HepG2 (cell line): ENCODE results near the gene TMEM121. TPM values are rescaled to one million over a fixed set of nuclear protein-coding genes. Genes with fewer than 3 reads are reported as not detected.

ENCODE experiments used
- ATAC-seq: fragments of 200-7000 bp; cut with Tn5 transposase; 3 replicates; pipeline ENCODE4 v1.9.1; 2020; ENCODE audit warnings: mild to moderate bottlenecking, moderate library complexity
- BruUV-seq: library from RNA; stranded (reverse); fragments of 400-500 nt; replicated peaks from 2 replicates; lab custom pipeline; 2021; lab: Mats Ljungman, UMichigan
- CTCF ChIA-PET: fragments of 300-600 bp; formaldehyde crosslinking; extraction: SDS; loops from one replicate; lab custom pipeline; 2021; ENCODE audit warnings: low total read pairs, inconsistent platforms, low intra/inter-chr PET ratio; lab: Yijun Ruan, JAX
- POLR2A ChIA-PET: fragments of 350-600 bp; sonication (Branson Sonifier 250); formaldehyde crosslinking; loops from one replicate; lab custom pipeline; 2020; ENCODE audit warnings: antibody characterized with exemption, inconsistent platforms; lab: Yijun Ruan, JAX
- DNase-seq: peaks from one replicate; pipeline ENCODE4 v3.0.0-alpha.2; 2015; ENCODE audit warnings: low spot score
- FAIRE-seq: peaks from 3 replicates; lab custom pipeline; 2011; peaks lifted over from hg19 to GRCh38; lab: Jason Lieb, UNC
- H2AFZ ChIP-seq: one replicate; pipeline ENCODE4 v1.6.1; 2011; ENCODE audit warnings: low read length, inconsistent platforms
- H3K27ac ChIP-seq: fragments of 300-600 bp; 3 replicates; pipeline ENCODE4 v1.8.0; 2011; ENCODE audit warnings: mixed run types, mild to moderate bottlenecking, mixed read lengths, low read length, inconsistent platforms; ENCODE audit not compliant: insufficient read depth; ENCODE audit errors: extremely low read length
- H3K27me3 ChIP-seq, 2 experiments: fragments of 200-600 bp in 1 of 2; 2 replicates in 1 of 2; 3 replicates in 1 of 2; pipeline versions ENCODE4 v1.6.0 to v1.8.0; 2011; ENCODE audit warnings: low read length in 2 of 2, mild to moderate bottlenecking in 2 of 2, moderate library complexity in 2 of 2, inconsistent platforms in 1 of 2; ENCODE audit not compliant: insufficient read depth in 2 of 2, control insufficient read depth in 1 of 2
- H3K36me3 ChIP-seq, 2 experiments: fragments of 200-600 bp in 1 of 2; replicated peaks in 1 of 2; 2 replicates in 1 of 2; 3 replicates in 1 of 2; pipeline versions ENCODE4 v1.5.1 to v1.8.0; 2011; ENCODE audit warnings: low read length in 2 of 2, inconsistent platforms in 1 of 2; ENCODE audit not compliant: insufficient read depth in 2 of 2, control insufficient read depth in 1 of 2
- H3K4me1 ChIP-seq: 2 replicates; pipeline ENCODE4 v1.5.1; 2012; ENCODE audit warnings: low read length, inconsistent platforms; ENCODE audit not compliant: insufficient read depth
- H3K4me2 ChIP-seq: 2 replicates; pipeline ENCODE4 v1.6.0; 2011; ENCODE audit warnings: low read depth, low read length, inconsistent platforms
- H3K4me3 ChIP-seq, 3 experiments: fragments of 200-600 bp in 1 of 3; sonication (generic), shearing (Covaris generic) in 1 of 3; replicated peaks in 1 of 3; 2 replicates each; pipeline ENCODE4 v1.5.1; 2011 to 2016; ENCODE audit warnings: low read length in 3 of 3, inconsistent platforms in 2 of 3, low read depth in 2 of 3, mild to moderate bottlenecking in 2 of 3, control low read depth in 1 of 3, mixed read lengths in 1 of 3; ENCODE audit not compliant: insufficient read depth in 1 of 3
- H3K79me2 ChIP-seq: one replicate; pipeline ENCODE4 v1.6.1; 2011; ENCODE audit warnings: low read length, inconsistent platforms; ENCODE audit not compliant: insufficient read depth
- H3K9ac ChIP-seq: 2 replicates; pipeline ENCODE4 v1.6.0; 2011; ENCODE audit warnings: mild to moderate bottlenecking, low read depth, low read length, inconsistent platforms; ENCODE audit not compliant: insufficient read depth
- H3K9me3 ChIP-seq: 2 replicates; pipeline ENCODE4 v1.5.1; 2012; ENCODE audit warnings: mild to moderate bottlenecking, low read length
- H4K20me1 ChIP-seq: 2 replicates; pipeline ENCODE4 v1.6.0; 2011; ENCODE audit warnings: inconsistent platforms, mild to moderate bottlenecking, low read length, moderate library complexity; ENCODE audit not compliant: insufficient read depth
- GABPB1 ChIP-seq: IDR thresholded peaks from 2 replicates; pipeline ENCODE4 v1.6.1; 2016; ENCODE audit warnings: mild to moderate bottlenecking, missing genetic modification reagents, moderate library complexity, missing compliant biosample characterization
- IKZF1 ChIP-seq: fragments of 450-650 bp; IDR thresholded peaks from 2 replicates; pipeline ENCODE4 v1.7.1; 2016
- NCOA2 ChIP-seq: sonication (generic); formaldehyde crosslinking; IDR thresholded peaks from 2 replicates; pipeline ENCODE4 v1.8.0; 2022; ENCODE audit warnings: inconsistent platforms
- PHF21A ChIP-seq: sonication (generic); formaldehyde crosslinking; IDR thresholded peaks from 2 replicates; pipeline ENCODE4 v1.5.0; 2020; ENCODE audit warnings: mild to moderate bottlenecking, missing genetic modification reagents
- RBM39 ChIP-seq: fragments of 200-400 bp; formaldehyde crosslinking; IDR thresholded peaks from one replicate; pipeline ENCODE4 v1.6.1; 2018; ENCODE audit warnings: antibody characterized with exemption, mild to moderate bottlenecking, low read depth, low read length; ENCODE audit not compliant: poor library complexity, severe bottlenecking
- TAF15 ChIP-seq: fragments of 200-400 bp; formaldehyde crosslinking; IDR thresholded peaks from one replicate; pipeline ENCODE4 v1.6.1; 2018; ENCODE audit warnings: mild to moderate bottlenecking, low read depth, low read length; ENCODE audit not compliant: poor library complexity, severe bottlenecking
- TRIM24 ChIP-seq: sonication (generic); formaldehyde crosslinking; IDR thresholded peaks from 2 replicates; pipeline ENCODE4 v1.8.0; 2022; ENCODE audit warnings: mild to moderate bottlenecking, missing genetic modification reagents
- U2AF2 ChIP-seq: fragments of 200-400 bp; formaldehyde crosslinking; IDR thresholded peaks from 2 replicates; pipeline ENCODE4 v1.6.1; 2017; ENCODE audit warnings: low read depth, mild to moderate bottlenecking, low read length
- XBP1 ChIP-seq: sonication (generic); formaldehyde crosslinking; IDR thresholded peaks from 2 replicates; pipeline ENCODE4 v1.5.0; 2020; ENCODE audit warnings: missing genetic modification reagents
- ZNF558 ChIP-seq: sonication (generic); formaldehyde crosslinking; IDR thresholded peaks from 2 replicates; pipeline ENCODE4 v1.9.0; 2022; ENCODE audit warnings: mild to moderate bottlenecking, missing genetic modification reagents, borderline replicate concordance
- ZNF589 ChIP-seq: sonication (generic); formaldehyde crosslinking; conservative IDR thresholded peaks from 2 replicates; pipeline ENCODE4 v1.8.0; 2022; ENCODE audit warnings: mild to moderate bottlenecking, moderate library complexity, missing genetic modification reagents
- ZNF629 ChIP-seq: sonication (generic); formaldehyde crosslinking; conservative IDR thresholded peaks from 2 replicates; pipeline ENCODE4 v1.5.0; 2020; ENCODE audit warnings: missing genetic modification reagents
- ZNF816 ChIP-seq: sonication (generic); formaldehyde crosslinking; IDR thresholded peaks from 2 replicates; pipeline ENCODE4 v1.8.0; 2022; ENCODE audit warnings: missing genetic modification reagents, mild to moderate bottlenecking, borderline replicate concordance
- ZSCAN21 ChIP-seq: sonication (generic); formaldehyde crosslinking; IDR thresholded peaks from 2 replicates; pipeline ENCODE4 v1.8.0; 2022; ENCODE audit warnings: mild to moderate bottlenecking, missing genetic modification reagents, moderate library complexity, borderline replicate concordance
- WGBS: methylation state at CpG from one replicate; pipeline ENCODE4 v1.1.6; 2017; ENCODE audit warnings: low lambda C conversion rate; 5-methylcytosine and 5-hydroxymethylcytosine counted together
- in situ Hi-C: cut with HindIII; loops from 2 replicates; pipeline ENCODE4 v1.10.0; 2017; ENCODE audit warnings: low pct_unique_long_range_greater_than_20kb; ENCODE audit not compliant: extremely low pct_ligation_motif_present
- intact Hi-C: fragments of 100-400 bp; cut with micrococcal nuclease; formaldehyde crosslinking; loops from one replicate; pipeline ENCODE4 v1.10.0; 2022; ENCODE audit not compliant: unreplicated experiment
- polyA plus RNA-seq, 8 experiments: library from polyadenylated mRNA; depleted of rRNA in 3 of 8; stranded (reverse) in 7 of 8; unstranded in 1 of 8; fragments of >200 nt; fragmentation: Illumina TruSeq in 4 of 8; extraction: Trizol in 4 of 8; gene quantifications; 2 replicates each; pipeline versions ENCODE4 v1.2.1 to v1.2.3, GENCODE V29; 2011 to 2016; ENCODE audit warnings: low read depth in 4 of 8, missing spikeins in 1 of 8, mixed read lengths in 1 of 8; ENCODE audit not compliant: insufficient read depth in 1 of 8
- total RNA-seq, 5 experiments: library from RNA; depleted of rRNA; stranded (reverse); fragments of >200 nt; fragmentation: Illumina TruSeq; extraction: Trizol; gene quantifications; 2 replicates each; pipeline ENCODE4 v1.2.3, GENCODE V29; 2016; ENCODE audit warnings: low read depth in 1 of 5
- TF ChIP-seq, protein P1 (sequence below): sonication (generic); formaldehyde crosslinking; IDR thresholded peaks from 2 replicates; pipeline ENCODE4 v1.4.0; 2020; ENCODE audit warnings: missing genetic modification reagents
- TF ChIP-seq, protein P2 (sequence below): IDR thresholded peaks from 2 replicates; pipeline ENCODE4 v1.4.0; 2020; ENCODE audit warnings: mild to moderate bottlenecking, missing genetic modification reagents

The TMEM121 gene
- total and polyA plus RNA-seq, 2 of the 13 experiments (the other 11 are each of a cell fraction or from before 2014, with no cell fraction given), result 6.6 to 19.0 TPM

DNA sequence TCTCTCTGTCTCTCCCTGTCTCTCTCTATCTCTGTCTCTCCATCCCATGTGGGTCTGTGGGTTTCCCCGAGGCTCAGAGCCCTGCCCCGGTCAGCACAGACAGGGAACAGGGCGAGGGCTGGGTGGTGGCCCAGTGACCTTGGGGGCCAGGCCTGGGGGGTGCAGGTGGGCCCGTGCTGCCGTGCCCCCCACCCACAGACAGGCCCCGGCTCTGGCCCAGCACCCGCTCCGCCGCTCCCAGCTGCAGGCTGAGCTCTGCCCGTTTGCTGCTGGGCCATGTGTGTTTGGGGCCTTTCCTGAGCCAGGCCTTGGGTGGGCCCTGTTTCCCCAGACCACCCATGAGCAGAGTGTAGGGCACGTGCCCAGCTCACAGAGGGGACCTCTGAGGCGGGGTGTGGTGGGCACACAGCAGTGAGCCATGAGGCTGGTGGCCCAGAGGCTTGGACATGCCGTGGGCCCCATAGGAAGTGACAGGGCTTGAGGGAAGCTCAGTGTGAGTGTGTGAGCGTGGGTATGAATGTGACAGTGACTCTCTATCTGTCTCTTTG is 51.0 kb downstream of the TMEM121 start:
- BruUV-seq, result no TSS peak
- H3K9ac ChIP-seq, result no peak overlapping the region
- no peak for DNase-seq
- peak; percentile 12; the same call in 1 of the 3 replicates for ATAC-seq
- in situ Hi-C loops (no loop called here), intact Hi-C loops (no loop called here)
- H3K27me3 ChIP-seq, result no peaks in the 10 kb centered on the region; a peak in 1 of 5 replicates
- no peaks in the 10 kb centered on the region for H3K4me1 ChIP-seq
- H3K36me3 ChIP-seq, result no peaks in the 10 kb centered on the region
- POLR2A ChIA-PET, result no interaction called here
- H3K9me3 ChIP-seq, result no peaks in the 10 kb centered on the region
- TF ChIP-seq IKZF1 (no peak), XBP1 (CRISPR knock-in tag) (no peak), ZSCAN21 (CRISPR knock-in tag) (no peak), RBM39 (no peak), U2AF2 (no peak), GABPB1 (CRISPR knock-in tag) (no peak), PHF21A (no peak), TRIM24 (CRISPR knock-in tag) (no peak), TAF15 (no peak), NCOA2 (CRISPR knock-in tag) (no peak), ZNF589 (CRISPR knock-in tag) (no peak), ZNF816 (CRISPR knock-in tag) (no peak), ZNF558 (CRISPR knock-in tag) (no peak), ZNF629 (CRISPR knock-in tag) (no peak)
- TF ChIP-seq, protein P1, sequence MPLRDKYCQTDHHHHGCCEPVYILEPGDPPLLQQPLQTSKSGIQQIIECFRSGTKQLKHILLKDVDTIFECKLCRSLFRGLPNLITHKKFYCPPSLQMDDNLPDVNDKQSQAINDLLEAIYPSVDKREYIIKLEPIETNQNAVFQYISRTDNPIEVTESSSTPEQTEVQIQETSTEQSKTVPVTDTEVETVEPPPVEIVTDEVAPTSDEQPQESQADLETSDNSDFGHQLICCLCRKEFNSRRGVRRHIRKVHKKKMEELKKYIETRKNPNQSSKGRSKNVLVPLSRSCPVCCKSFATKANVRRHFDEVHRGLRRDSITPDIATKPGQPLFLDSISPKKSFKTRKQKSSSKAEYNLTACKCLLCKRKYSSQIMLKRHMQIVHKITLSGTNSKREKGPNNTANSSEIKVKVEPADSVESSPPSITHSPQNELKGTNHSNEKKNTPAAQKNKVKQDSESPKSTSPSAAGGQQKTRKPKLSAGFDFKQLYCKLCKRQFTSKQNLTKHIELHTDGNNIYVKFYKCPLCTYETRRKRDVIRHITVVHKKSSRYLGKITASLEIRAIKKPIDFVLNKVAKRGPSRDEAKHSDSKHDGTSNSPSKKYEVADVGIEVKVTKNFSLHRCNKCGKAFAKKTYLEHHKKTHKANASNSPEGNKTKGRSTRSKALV (CRISPR knock-in tag), result no peak
- TF ChIP-seq, protein P2, sequence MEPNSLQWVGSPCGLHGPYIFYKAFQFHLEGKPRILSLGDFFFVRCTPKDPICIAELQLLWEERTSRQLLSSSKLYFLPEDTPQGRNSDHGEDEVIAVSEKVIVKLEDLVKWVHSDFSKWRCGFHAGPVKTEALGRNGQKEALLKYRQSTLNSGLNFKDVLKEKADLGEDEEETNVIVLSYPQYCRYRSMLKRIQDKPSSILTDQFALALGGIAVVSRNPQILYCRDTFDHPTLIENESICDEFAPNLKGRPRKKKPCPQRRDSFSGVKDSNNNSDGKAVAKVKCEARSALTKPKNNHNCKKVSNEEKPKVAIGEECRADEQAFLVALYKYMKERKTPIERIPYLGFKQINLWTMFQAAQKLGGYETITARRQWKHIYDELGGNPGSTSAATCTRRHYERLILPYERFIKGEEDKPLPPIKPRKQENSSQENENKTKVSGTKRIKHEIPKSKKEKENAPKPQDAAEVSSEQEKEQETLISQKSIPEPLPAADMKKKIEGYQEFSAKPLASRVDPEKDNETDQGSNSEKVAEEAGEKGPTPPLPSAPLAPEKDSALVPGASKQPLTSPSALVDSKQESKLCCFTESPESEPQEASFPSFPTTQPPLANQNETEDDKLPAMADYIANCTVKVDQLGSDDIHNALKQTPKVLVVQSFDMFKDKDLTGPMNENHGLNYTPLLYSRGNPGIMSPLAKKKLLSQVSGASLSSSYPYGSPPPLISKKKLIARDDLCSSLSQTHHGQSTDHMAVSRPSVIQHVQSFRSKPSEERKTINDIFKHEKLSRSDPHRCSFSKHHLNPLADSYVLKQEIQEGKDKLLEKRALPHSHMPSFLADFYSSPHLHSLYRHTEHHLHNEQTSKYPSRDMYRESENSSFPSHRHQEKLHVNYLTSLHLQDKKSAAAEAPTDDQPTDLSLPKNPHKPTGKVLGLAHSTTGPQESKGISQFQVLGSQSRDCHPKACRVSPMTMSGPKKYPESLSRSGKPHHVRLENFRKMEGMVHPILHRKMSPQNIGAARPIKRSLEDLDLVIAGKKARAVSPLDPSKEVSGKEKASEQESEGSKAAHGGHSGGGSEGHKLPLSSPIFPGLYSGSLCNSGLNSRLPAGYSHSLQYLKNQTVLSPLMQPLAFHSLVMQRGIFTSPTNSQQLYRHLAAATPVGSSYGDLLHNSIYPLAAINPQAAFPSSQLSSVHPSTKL (CRISPR knock-in tag), result no peak
- TF ChIP-seq, all 625 proteins: peak for 0
- Histone ChIP-seq H3K4me2 (no peak overlapping the region), H4K20me1 (no peaks in the 10 kb centered on the region), H3K4me3 (no peak overlapping the region), H3K79me2 (no peaks in the 10 kb centered on the region), H2AFZ (no peak overlapping the region), H3K27ac (no peak overlapping the region)
- WGBS, result 29% methylated on average over 13 of the region's 14 CpGs
- FAIRE-seq, result no peak
- CTCF ChIA-PET, result no interaction called here
